HG03460 (cell line): ENCODE measurements around the gene NGEF.
"Not testable (repeated sequence)": the region's sequence is repeated elsewhere in the genome, so short reads cannot be mapped to it uniquely, and the experiment has no call there.

Experiments
- ATAC-seq: cut with Tn5 transposase; IDR thresholded peaks from one replicate; pipeline ENCODE4 v1.9.1; 2021; ENCODE audit not compliant: unreplicated experiment

The NGEF gene

DNA sequence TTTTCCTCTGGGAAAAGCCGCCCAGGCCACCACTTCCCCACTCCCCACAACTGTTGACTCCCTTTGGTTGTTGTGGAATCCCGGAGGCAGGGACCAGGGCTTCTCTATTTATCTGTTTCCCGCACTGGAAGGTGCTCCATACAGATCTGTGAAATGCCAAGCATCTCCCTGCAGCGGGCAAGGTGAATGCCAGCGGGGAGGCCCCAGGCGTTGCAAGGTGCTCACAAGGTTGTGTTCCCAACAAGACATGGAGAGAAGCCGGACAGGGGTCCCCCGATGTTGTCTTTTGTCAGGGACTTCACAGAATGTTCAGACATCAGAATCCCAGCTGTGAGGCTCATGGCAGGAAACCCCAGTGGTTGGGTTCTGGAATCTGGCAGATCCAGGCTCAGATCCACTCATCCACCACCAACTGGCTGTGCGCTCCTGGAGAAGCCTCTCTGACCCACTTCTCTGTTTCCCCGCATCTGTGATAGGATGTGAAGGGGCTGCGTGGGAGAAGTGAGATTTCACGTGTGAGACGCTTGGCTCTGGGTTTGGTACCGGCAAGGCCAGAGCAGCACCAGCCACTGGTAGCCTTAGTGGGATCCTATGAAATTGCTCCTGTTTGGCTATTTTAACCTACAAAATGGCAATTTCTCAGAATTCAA, 10.8 kb upstream of the NGEF start:
- ATAC-seq, result no peak

GRCh38 chr2:233023007-233023760, 10.1 kb upstream of the NGEF start:
- ATAC-seq, result no peak

- no peak for ATAC-seq
These were observed 9.5 kb upstream of the NGEF start for GRCh38 chr2:233022561-233022960.

- ATAC-seq, result no peak
These were observed 8.7 kb upstream of the NGEF start for GRCh38 chr2:233021771-233022170.

DNA sequence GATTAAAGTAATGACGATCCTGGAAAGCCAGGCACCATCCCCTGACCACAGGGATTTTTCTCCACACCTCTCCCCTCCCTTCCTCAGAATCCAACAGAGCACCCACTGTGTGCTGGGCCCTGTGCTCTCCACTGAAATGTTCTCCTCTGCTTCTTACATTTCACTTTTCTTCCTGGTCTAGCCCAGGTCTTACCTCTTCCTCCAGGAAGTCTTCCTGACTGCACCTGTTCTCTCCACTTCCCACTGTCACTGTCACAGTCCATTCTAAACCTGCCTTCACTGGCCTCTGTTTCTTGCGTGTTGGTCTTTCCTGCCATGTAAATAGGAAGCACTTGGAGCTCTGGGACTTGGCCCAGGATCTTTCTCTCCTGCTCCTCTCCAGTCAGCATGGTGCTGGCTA, 7.4 kb upstream of the NGEF start:
- ATAC-seq, result no peak

GRCh38 chr2:233019610-233020009, 6.6 kb upstream of the NGEF start:
- not testable (repeated sequence) for ATAC-seq

DNA sequence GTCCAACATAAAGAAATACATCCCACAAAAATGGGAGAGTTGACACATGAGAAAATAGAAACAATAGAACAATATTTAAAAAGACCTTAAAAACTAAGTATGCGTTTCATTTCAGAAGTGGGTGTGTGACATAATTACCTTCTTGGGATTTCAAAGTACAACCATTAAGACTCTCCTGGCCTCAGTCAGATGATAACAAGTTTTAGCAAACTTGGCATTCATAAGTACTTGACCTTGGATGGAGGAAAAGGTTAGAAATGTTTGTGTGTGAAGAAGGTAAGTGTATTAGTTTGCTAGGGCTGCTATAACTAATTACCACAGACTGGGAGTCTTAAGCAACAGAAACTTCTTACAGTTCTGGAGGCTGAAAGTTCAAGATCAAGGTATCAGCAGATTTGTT, 4.9 kb upstream of the NGEF start:
- no peak for ATAC-seq

DNA sequence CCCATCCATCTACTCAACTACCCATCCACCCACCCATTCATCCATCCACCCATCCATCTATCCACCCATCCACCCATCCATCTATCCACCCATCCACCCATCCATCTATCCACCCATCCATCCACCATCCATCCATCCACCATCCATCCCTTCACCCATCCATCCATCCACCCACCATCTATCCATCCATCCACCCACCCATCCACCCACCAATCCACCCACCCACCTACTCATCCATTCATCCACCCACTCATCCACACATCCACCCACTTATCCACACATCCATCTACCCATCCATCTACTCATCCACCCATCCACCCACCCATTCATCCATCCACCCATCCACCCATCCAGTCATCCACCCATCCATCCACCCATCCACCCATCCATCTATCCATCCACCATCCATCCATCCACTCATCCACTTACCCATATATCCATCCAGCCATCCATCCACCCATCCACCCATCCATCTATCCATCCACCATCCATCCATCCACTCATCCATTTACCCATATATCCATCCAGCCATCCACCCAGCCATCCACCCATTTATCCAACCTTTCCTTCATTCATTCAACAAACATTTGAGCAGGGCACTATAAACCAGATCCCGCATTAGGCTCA, 2.1 kb upstream of the NGEF start:
- no peak for ATAC-seq

DNA sequence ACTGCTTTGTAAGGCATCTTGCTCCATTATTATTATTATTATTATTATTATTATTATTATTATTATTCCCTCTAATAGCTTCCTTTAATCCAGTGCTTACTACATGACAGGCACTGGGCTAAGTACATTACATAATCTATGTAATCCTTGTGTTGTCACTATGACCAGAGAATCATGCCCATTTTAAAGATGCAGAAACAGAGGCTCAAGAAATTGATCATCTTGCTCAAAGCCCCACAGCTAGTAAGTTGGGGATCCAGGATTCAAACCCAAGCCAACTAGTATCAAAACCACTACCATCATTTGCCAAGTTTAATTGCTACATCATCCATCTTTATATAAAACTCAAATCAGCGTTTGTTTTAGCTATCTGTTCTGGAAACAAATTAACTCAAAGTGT, 594 bp upstream of the NGEF start:
- ATAC-seq, result no peak

- no peak for ATAC-seq
These were observed 620 bp downstream of the NGEF start for GRCh38 chr2:233012301-233012971.

- ATAC-seq, result no peak
These were observed 1.3 kb downstream of the NGEF start for GRCh38 chr2:233011702-233012131.

DNA sequence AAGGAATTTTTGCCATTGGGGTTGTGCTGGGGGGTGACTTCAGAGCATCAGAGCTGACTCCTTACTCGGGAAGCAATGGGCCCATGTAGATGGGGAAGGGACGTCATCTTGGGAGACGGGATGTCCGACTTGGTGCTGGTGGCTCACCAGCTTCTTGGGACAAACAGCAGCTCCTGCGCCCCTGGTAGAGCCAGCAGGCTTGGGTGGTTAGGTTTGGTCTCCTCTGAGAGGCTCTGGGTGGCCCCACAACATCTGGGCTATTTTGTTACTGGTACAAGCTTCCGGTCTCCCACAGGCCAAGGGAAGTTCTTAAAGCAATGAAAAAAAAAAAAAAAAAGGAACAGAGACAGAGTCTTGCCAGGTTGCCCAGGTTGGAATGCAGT, 1.8 kb downstream of the NGEF start:
- no peak for ATAC-seq

DNA sequence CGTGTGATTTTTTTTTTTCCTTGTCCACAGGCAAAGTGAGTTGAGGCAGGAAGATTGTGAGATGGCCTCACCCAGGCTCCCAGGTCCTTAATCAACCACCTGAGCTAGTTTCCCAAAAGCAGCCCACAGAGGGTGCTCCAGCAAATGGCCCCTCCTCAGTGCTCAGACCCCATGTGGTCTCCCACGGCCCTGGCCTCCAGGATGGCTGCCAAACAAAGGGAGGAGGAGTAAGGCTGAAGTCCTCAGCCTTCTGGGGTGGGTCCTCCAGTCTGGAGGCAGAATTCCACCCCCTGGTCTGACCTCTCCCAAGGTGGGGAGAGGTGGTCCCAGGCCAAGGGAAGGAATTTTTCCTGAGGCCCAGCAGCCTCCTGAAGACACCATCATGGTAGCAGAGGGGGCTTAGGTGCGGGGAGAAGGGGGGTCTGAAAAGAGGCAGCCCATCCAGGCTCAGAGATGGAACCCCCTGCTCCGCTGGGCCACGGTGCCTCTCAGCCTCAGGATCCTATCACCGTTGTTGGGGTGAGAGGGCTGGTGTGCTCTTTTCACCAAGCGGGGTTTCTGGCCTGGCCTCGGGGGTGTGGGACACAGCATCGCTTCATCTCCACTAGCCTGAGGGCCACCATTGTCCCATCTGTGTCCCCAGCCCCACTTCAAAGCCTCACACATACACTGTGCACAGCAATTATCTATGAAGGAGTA, 2.3 kb downstream of the NGEF start:
- ATAC-seq, result no peak

DNA sequence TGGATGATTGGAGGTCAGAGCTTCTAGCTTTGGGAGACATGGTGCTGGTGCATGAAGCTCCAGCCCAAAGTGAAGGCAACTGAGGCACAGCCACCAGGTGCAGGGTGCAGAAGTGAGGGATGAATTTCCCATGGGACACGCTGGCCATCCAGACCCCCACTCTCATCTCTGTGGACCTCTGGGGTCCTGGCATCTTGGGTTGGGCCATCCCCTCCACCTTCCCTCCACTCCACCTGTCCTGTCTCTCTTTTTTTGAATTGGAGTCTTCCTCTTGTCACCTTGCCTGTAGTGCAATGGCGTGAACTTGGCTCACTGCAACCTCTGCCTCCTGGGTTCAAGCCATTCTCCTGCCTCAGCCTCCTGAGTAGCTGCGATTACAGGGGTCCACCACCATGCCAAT, 3.4 kb downstream of the NGEF start:
- ATAC-seq, result no peak

DNA sequence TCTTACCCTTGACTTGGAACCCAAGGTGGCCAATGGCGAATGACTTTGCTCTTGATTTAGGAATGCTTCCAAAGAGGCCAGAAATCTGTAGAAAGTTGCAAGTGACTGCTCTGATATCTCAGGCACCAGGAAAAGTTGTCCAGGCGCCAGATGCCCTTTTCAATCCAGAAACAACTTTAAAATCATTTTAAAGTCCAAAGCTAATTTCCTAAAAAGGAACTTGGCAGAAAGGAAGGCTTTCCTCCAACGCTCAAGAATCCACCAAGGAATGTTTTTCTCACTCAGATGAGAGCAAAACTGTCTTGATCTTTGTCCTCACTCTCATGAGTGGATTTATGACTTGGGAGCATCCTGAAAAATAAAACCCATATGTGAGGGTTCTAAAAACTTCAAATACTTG, 5.3 kb downstream of the NGEF start:
- ATAC-seq, result no peak

GRCh38 chr2:233007270-233007669, 5.8 kb downstream of the NGEF start:
- no peak for ATAC-seq

DNA sequence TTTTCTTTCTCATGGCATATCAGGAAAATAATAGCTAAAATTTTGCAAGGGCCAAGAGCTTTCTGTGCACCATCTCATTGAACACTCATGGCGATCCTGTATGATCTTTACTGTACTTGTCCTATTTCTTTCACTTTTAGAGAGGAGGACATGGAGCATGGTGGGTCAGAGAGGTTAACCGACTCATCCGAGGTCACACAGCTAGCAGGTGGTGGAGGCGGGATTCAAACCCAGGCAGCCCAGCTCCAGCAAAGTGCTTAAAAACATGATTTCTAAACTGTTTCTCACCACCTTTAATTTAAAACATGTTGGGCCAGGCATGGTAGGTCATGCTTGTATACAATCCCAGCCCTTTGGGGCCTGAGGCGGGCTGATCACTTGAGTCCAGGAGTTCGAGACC, 6.4 kb downstream of the NGEF start:
- ATAC-seq, result no peak

DNA sequence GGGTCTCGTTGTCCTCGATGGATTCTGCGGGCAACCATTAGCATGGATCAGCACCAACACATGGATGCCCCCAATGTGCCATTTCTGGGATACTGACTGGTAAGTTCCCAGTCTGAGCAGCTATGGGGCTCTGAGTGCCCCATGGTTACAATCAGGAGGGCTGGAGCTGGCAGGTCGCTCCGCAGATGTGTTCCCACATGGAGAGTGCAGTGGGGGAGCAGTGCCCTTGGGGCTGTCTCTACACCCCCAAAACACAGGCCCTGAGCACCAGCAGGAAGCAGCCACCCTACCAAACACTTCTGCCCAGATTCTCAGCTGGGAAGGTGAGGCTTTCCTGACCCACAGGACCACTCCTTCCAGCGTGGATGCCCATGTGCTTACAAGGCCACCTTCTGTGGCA, 8.0 kb downstream of the NGEF start:
- ATAC-seq, result no peak

DNA sequence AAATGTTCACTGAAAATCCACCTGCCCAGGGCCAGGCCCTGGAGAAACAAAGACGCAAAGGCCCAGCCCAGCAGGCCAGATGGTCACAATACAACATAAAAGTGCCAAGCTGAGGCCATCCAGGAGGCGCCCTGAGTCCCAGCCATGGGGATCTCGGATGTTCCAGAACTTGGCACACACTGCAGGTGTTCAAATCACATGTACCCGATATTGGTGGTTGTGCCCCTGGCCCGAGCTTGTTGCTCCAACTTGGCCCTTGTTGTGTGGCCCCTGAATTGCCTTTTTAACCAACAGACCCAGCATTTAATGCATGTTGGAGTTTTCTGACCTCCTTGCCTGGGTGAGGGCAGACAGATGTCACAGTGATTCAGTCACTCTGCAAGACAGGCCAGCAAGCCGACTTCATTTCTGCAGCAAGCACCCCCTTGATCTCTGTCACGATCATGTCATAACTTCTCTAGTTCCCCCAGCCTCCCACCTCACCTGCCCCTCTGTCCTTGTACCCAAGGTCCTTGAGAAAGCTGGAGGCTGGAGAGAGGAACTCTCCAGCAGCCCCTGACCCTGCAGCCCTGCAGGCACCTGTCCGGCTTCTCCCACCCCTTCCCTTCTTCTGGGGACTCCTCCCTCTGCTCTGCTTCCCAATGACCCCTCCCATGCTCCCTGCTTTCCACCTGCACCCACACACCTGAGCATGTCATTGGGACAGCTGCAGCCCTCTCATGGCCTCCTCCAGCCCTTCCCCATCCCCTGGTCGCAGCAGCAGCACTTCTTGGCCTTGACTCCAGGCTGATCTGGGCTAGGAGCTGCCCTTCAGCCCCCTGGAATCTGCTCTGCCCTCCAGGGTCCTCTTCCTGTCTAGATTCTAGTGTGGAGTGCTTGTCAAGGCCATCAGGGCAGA, 9.1 kb downstream of the NGEF start:
- no peak for ATAC-seq
